Stimulated activated naive CD4-positive, alpha-beta T cell (primary cell): ENCODE data around the gene GAL3ST1.
"Not testable (repeated sequence)": the region's sequence is repeated elsewhere in the genome, so short reads cannot be mapped to it uniquely, and the experiment has no call there.

ENCODE experiments used
- DNase-seq, 6 experiments: peaks; one replicate each; lab custom pipeline; 2025; lab: John Stamatoyannopoulos, UW

Gene GAL3ST1

GRCh38 chr22:30564761-30565119 is 9.7 kb downstream of the GAL3ST1 start:
- no peak for DNase-seq

- DNase-seq = no peak
These were observed 10.3 kb downstream of the GAL3ST1 start for GRCh38 chr22:30564045-30564760.

- no peak for DNase-seq
These were observed 12.1 kb downstream of the GAL3ST1 start for GRCh38 chr22:30562366-30562765.

GRCh38 chr22:30561402-30562189 is 12.9 kb downstream of the GAL3ST1 start:
- no peak for DNase-seq

- DNase-seq = not testable (repeated sequence)
These were observed 13.7 kb downstream of the GAL3ST1 start for GRCh38 chr22:30560643-30561202.

- no peak for DNase-seq
These were observed 14.6 kb downstream of the GAL3ST1 start for GRCh38 chr22:30559889-30560288.

GRCh38 chr22:30557243-30557642 is 17.2 kb downstream of the GAL3ST1 start:
- DNase-seq = no peak

GRCh38 chr22:30556388-30556787 is 18.1 kb downstream of the GAL3ST1 start:
- DNase-seq = no peak

GRCh38 chr22:30555282-30556210 is 18.9 kb downstream of the GAL3ST1 start:
- DNase-seq = no peak

- no peak for DNase-seq
These were observed 20.5 kb downstream of the GAL3ST1 start for GRCh38 chr22:30553971-30554370.

GRCh38 chr22:30552719-30553118 is 21.7 kb downstream of the GAL3ST1 start:
- DNase-seq = no peak

- DNase-seq = not testable (repeated sequence)
These were observed 22.7 kb downstream of the GAL3ST1 start for GRCh38 chr22:30551813-30552212.

- DNase-seq = no peak
These were observed 27.3 kb downstream of the GAL3ST1 start for GRCh38 chr22:30547188-30547587.

GRCh38 chr22:30546616-30547015 is 27.8 kb downstream of the GAL3ST1 start, which contains the start of gene SEC14L6:
TSS of gene SEC14L6 (minus strand) at chr22:30546741. CDS start at chr22:30546682, 59 bp downstream.
- no peak for DNase-seq

- no peak for DNase-seq
These were observed 31.7 kb downstream of the GAL3ST1 start for GRCh38 chr22:30542811-30543188.

- no peak for DNase-seq
These were observed 32.3 kb downstream of the GAL3ST1 start for GRCh38 chr22:30541961-30542810.

- not testable (repeated sequence) for DNase-seq
These were observed 33.0 kb downstream of the GAL3ST1 start for GRCh38 chr22:30541511-30541910.

GRCh38 chr22:30539368-30539767 is 35.1 kb downstream of the GAL3ST1 start:
- DNase-seq = no peak

- DNase-seq = no peak
These were observed 36.2 kb downstream of the GAL3ST1 start for GRCh38 chr22:30538280-30538679.

GRCh38 chr22:30537083-30537731 is 37.3 kb downstream of the GAL3ST1 start:
- DNase-seq = no peak
